Osteocyte (in vitro differentiated cells): Measurements from ENCODE around the gene NUDCD3. TPM values are rescaled to one million over a fixed set of nuclear protein-coding genes. Genes with fewer than 3 reads are reported as not detected.
A peak's percentile ranks its signal among the peaks of the same experiment; 100 is the strongest.

ENCODE experiments used
- DNase-seq: peaks from one replicate; pipeline ENCODE4 v3.0.0; 2021; ENCODE audit warnings: mixed read lengths; ENCODE audit not compliant: unreplicated experiment; ENCODE audit errors: extremely low spot score
- H3K27ac Mint-ChIP-seq: one replicate; pipeline ENCODE4 v1.8.0; 2021; ENCODE audit warnings: mild to moderate bottlenecking, mixed read lengths; ENCODE audit not compliant: unreplicated experiment
- H3K27me3 Mint-ChIP-seq: one replicate; pipeline ENCODE4 v1.8.0; 2021; ENCODE audit warnings: mixed read lengths; ENCODE audit not compliant: unreplicated experiment
- H3K36me3 Mint-ChIP-seq: one replicate; pipeline ENCODE4 v1.8.0; 2021; ENCODE audit warnings: mixed read lengths; ENCODE audit not compliant: unreplicated experiment
- H3K4me1 Mint-ChIP-seq: one replicate; pipeline ENCODE4 v1.8.0; 2021; ENCODE audit warnings: mixed read lengths; ENCODE audit not compliant: unreplicated experiment
- H3K4me3 Mint-ChIP-seq: one replicate; pipeline ENCODE4 v1.8.0; 2021; ENCODE audit warnings: mild to moderate bottlenecking, moderate library complexity, mixed read lengths; ENCODE audit not compliant: unreplicated experiment
- H3K9me3 Mint-ChIP-seq: one replicate; pipeline ENCODE4 v1.8.0; 2021; ENCODE audit warnings: mixed read lengths; ENCODE audit not compliant: unreplicated experiment
- CTCF ChIP-seq: fragments of 200-600 bp; sonication (generic); IDR thresholded peaks from 2 replicates; pipeline ENCODE4 v1.5.0; 2021; ENCODE audit warnings: antibody characterized with exemption, mild to moderate bottlenecking, moderate library complexity
- total RNA-seq: library from RNA; stranded (reverse); gene quantifications from 2 replicates; pipeline ENCODE4 v1.2.1, GENCODE V29; 2021

NUDCD3 gene
- total RNA-seq, 1 donor from 2014 or later, result 112 TPM

- Mint-ChIP-seq H3K27ac (no peak overlapping the region), H3K27me3 (no peaks in the 10 kb centered on the region), H3K4me1 (peaks cover 34% of the 10 kb centered on the region), H3K4me3 (no peak overlapping the region), H3K9me3 (no peaks in the 10 kb centered on the region), H3K36me3 (peaks cover 32% of the 10 kb centered on the region)
- peak; percentile 60 for DNase-seq
- TF ChIP-seq CTCF, result no peak
Measured at GRCh38 chr7:44382459-44383265, 107.8 kb downstream of the NUDCD3 start.

- Mint-ChIP-seq H3K4me3 (no peak overlapping the region), H3K27ac (no peak overlapping the region), H3K36me3 (peaks cover 29% of the 10 kb centered on the region), H3K27me3 (peaks cover 6% of the 10 kb centered on the region), H3K4me1 (peaks cover 34% of the 10 kb centered on the region), H3K9me3 (no peaks in the 10 kb centered on the region)
- no peak for TF ChIP-seq CTCF
- peak; percentile 72 for DNase-seq
Measured at GRCh38 chr7:44381494-44382220, 108.8 kb downstream of the NUDCD3 start.

- Mint-ChIP-seq H3K27ac (no peak overlapping the region), H3K4me3 (no peak overlapping the region), H3K36me3 (peaks cover 27% of the 10 kb centered on the region), H3K4me1 (peaks cover 34% of the 10 kb centered on the region), H3K27me3 (peaks cover 6% of the 10 kb centered on the region), H3K9me3 (no peaks in the 10 kb centered on the region)
- no peak for TF ChIP-seq CTCF
- peak; percentile 74 for DNase-seq
Measured at GRCh38 chr7:44380831-44381493, 109.5 kb downstream of the NUDCD3 start.

GRCh38 chr7:44380189-44380830, 110.1 kb downstream of the NUDCD3 start:
- Mint-ChIP-seq H3K9me3 (no peaks in the 10 kb centered on the region), H3K27ac (no peak overlapping the region), H3K4me1 (peaks cover 32% of the 10 kb centered on the region), H3K36me3 (peaks cover 21% of the 10 kb centered on the region), H3K27me3 (peaks cover 6% of the 10 kb centered on the region), H3K4me3 (no peak overlapping the region)
- DNase-seq, result peak; percentile 51
- TF ChIP-seq CTCF, result no peak
